HG02938 (cell line): ENCODE measurements around the gene CDK2AP2.
"Not testable (repeated sequence)": the region's sequence is repeated elsewhere in the genome, so short reads cannot be mapped to it uniquely, and the experiment has no call there.

Experiments used
- ATAC-seq: cut with Tn5 transposase; IDR thresholded peaks from one replicate; pipeline ENCODE4 v1.9.1; 2021; ENCODE audit warnings: mild to moderate bottlenecking, moderate library complexity; ENCODE audit not compliant: unreplicated experiment

Gene CDK2AP2

GRCh38 chr11:67491276-67492068 is 16.5 kb downstream of the CDK2AP2 start:
- no peak for ATAC-seq

GRCh38 chr11:67490727-67491065 is 17.3 kb downstream of the CDK2AP2 start:
- no peak for ATAC-seq

GRCh38 chr11:67489885-67490726 is 17.9 kb downstream of the CDK2AP2 start:
- ATAC-seq: no peak

- no peak for ATAC-seq
These were observed 18.6 kb downstream of the CDK2AP2 start for GRCh38 chr11:67489203-67489884.

- ATAC-seq: no peak
These were observed 21.3 kb downstream of the CDK2AP2 start for GRCh38 chr11:67486481-67487195.

GRCh38 chr11:67485873-67486361 is 22.0 kb downstream of the CDK2AP2 start:
- ATAC-seq: not testable (repeated sequence)

- no peak for ATAC-seq
These were observed 23.1 kb downstream of the CDK2AP2 start for GRCh38 chr11:67484847-67485311.

GRCh38 chr11:67483831-67484665 is 23.9 kb downstream of the CDK2AP2 start:
- no peak for ATAC-seq

- peak; percentile 63 for ATAC-seq
These were observed 24.8 kb downstream of the CDK2AP2 start, which contains the start of gene AIP for GRCh38 chr11:67482827-67483798. Gene AIP (plus strand): TSS chr11:67483026. CDS start chr11:67483159, 133 bp downstream.

- peak; percentile 7 for ATAC-seq
These were observed 25.6 kb downstream of the CDK2AP2 start for GRCh38 chr11:67482275-67482826.

- ATAC-seq: not testable (repeated sequence)
These were observed 30.5 kb downstream of the CDK2AP2 start for GRCh38 chr11:67477344-67478050.

GRCh38 chr11:67476692-67477091 is 31.3 kb downstream of the CDK2AP2 start:
- not testable (repeated sequence) for ATAC-seq

- no peak for ATAC-seq
These were observed 35.1 kb downstream of the CDK2AP2 start for GRCh38 chr11:67472882-67473281.

- no peak for ATAC-seq
These were observed 37.5 kb downstream of the CDK2AP2 start for GRCh38 chr11:67470337-67471002.

- ATAC-seq: no peak
These were observed 38.5 kb downstream of the CDK2AP2 start for GRCh38 chr11:67469508-67469811.

- no peak for ATAC-seq
These were observed 39.0 kb downstream of the CDK2AP2 start, which contains the start of gene TMEM134 for GRCh38 chr11:67468759-67469507. Gene TMEM134 (minus strand): TSS chr11:67469251. CDS start chr11:67469192, 59 bp downstream.
